K562 (cell line): ENCODE results near the gene MCEMP1.

Experiments used
- ATF1 ChIP-seq, 2 experiments: fragments of 450-650 bp in 1 of 2; IDR thresholded peaks; 2 replicates each; pipeline ENCODE4 v1.6.1; 2016; ENCODE audit warnings: missing compliant biosample characterization in 1 of 2, missing genetic modification characterization in 1 of 2
- CHD4 ChIP-seq: fragments of 200-600 bp; sonication (generic); IDR thresholded peaks from 3 replicates; pipeline ENCODE4 v1.6.1; 2012; ENCODE audit warnings: low read depth, mild to moderate bottlenecking, mixed read lengths, low read length, inconsistent platforms; ENCODE audit not compliant: insufficient read depth, insufficient replicate concordance, poor library complexity, severe bottlenecking
- NRF1 ChIP-seq, 2 experiments: fragments of 450-650 bp; IDR thresholded peaks in 1 of 2; conservative IDR thresholded peaks in 1 of 2; 2 replicates each; pipeline ENCODE4 v1.6.1; 2014; ENCODE audit warnings: mild to moderate bottlenecking in 2 of 2
- POLR2A ChIP-seq: fragments of 450-650 bp; conservative IDR thresholded peaks from 2 replicates; pipeline ENCODE4 v1.6.1; 2016
- SIN3A ChIP-seq, 2 experiments: fragments of 150-350 bp in 1 of 2; IDR thresholded peaks; 2 replicates each; pipeline ENCODE4 v1.6.1; 2011 to 2016; ENCODE audit warnings: borderline replicate concordance in 2 of 2, low read depth in 2 of 2, low read length in 2 of 2, mild to moderate bottlenecking in 2 of 2, moderate library complexity in 2 of 2; ENCODE audit not compliant: control insufficient read depth in 1 of 2
- SP2 ChIP-seq: IDR thresholded peaks from 2 replicates; pipeline ENCODE4 v1.6.1; 2011; ENCODE audit warnings: mild to moderate bottlenecking, low read depth, low read length, moderate library complexity; ENCODE audit not compliant: poor library complexity, severe bottlenecking; ENCODE audit errors: extremely low read depth
- TAF1 ChIP-seq: IDR thresholded peaks from 2 replicates; pipeline ENCODE4 v1.6.1; 2011; ENCODE audit warnings: mild to moderate bottlenecking, low read length, moderate library complexity; ENCODE audit not compliant: insufficient read depth, control insufficient read depth, severe bottlenecking; ENCODE audit errors: extremely low read depth
- TF ChIP-seq, protein P1 (sequence below), 3 experiments: IDR thresholded peaks in 2 of 3; conservative IDR thresholded peaks in 1 of 3; 2 replicates each; pipeline ENCODE4 v1.5.1; 2011 to 2012; ENCODE audit warnings: low read length in 3 of 3, mild to moderate bottlenecking in 3 of 3, control low read depth in 2 of 3, improper control_type of control experiment in 1 of 3, inconsistent platforms in 1 of 3, low read depth in 1 of 3, mixed read lengths in 1 of 3, moderate library complexity in 1 of 3; ENCODE audit not compliant: insufficient read depth in 2 of 3

DNA sequence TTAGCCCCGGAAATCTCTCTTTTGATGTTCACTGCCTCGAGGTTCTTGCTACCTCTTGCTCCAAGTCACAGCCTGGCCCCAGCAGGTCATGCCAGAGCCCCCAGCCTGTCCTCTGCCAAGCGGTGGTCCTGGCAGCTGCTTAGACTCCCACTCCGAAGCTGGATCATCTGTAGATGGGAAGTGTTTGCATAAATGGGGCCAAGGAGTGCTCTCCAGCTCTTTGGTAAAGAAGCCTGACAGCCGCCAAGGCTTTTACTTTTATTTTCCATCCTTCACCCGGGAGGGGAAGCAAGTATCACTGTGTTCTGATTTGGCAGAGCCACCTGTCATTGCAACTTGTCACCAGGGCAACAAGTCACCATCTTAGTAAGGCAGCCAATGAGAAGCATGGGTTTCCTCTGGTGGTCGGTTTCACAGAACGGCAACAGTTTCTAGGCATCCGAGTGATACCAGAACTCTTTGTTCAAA lies 18.6 kb upstream of the MCEMP1 start:
- TF ChIP-seq SIN3A (IDR thresholded peaks at IDR 0.05; ENCODE audit: borderline replicate concordance in 2 of 2, control insufficient read depth in 1 of 2, low read depth in 2 of 2, low read length in 2 of 2), result no peak
- no peak for TF ChIP-seq POLR2A
- TF ChIP-seq SP2, result no peak
- TF ChIP-seq ATF1 (CRISPR knock-in tag; IDR thresholded peaks at IDR 0.05), result no peak
- no peak for TF ChIP-seq ATF1 (tag; IDR thresholded peaks at IDR 0.05)
- TF ChIP-seq CHD4, result no peak
- no peak for TF ChIP-seq NRF1 (conservative IDR thresholded peaks at IDR 0.05 in 1 of 2, IDR thresholded peaks at IDR 0.05 in 1 of 2)
- TF ChIP-seq TAF1, result no peak
- TF ChIP-seq, protein P1, sequence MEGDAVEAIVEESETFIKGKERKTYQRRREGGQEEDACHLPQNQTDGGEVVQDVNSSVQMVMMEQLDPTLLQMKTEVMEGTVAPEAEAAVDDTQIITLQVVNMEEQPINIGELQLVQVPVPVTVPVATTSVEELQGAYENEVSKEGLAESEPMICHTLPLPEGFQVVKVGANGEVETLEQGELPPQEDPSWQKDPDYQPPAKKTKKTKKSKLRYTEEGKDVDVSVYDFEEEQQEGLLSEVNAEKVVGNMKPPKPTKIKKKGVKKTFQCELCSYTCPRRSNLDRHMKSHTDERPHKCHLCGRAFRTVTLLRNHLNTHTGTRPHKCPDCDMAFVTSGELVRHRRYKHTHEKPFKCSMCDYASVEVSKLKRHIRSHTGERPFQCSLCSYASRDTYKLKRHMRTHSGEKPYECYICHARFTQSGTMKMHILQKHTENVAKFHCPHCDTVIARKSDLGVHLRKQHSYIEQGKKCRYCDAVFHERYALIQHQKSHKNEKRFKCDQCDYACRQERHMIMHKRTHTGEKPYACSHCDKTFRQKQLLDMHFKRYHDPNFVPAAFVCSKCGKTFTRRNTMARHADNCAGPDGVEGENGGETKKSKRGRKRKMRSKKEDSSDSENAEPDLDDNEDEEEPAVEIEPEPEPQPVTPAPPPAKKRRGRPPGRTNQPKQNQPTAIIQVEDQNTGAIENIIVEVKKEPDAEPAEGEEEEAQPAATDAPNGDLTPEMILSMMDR (IDR thresholded peaks at IDR 0.05 in 2 of 3, conservative IDR thresholded peaks at IDR 0.05 in 1 of 3; ENCODE audit: insufficient read depth in 2 of 3, low read depth in 1 of 3, low read length in 3 of 3), result no peak
